ENCODE results near the gene ZSCAN5B. TPM values are rescaled to one million over a fixed set of nuclear protein-coding genes. Genes with fewer than 3 reads are reported as not detected.
"Not testable (repeated sequence)": the region's sequence is repeated elsewhere in the genome, so short reads cannot be mapped to it uniquely, and the experiment has no call there.

The ZSCAN5B gene
- total RNA-seq, 2 experiments from 2014 or later: not detected

DNA sequence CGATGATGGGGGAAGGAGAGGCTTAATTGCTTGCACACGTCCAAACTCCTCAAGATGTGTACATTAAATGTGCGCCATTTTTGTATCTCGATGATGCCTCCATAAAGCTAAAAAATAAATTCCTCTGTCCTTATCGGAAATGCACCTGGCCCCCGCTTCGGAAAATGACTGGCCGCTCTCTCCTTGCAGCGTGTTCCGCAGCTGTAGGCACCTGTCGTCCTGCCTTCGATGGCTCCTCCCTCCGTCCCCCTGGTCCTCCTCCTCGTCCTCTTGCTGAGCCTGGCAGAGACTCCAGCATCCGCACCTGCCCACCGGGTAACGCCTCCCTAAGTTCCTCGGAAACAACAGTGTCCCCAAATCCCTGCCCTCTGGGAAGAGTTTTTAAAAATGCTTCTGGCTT lies 20.7 kb downstream of the ZSCAN5B start:
- ChIA-PET POLR2A (no interaction called here), CTCF (no interaction called here)

- POLR2A ChIA-PET: not testable (repeated sequence)
- CTCF ChIA-PET: interaction anchor here (0.9 to 1.5 kb wide), 3 partner anchors 12 to 172 kb away, joined by 3 to 4 read pairs (median 3); no protein-coding TSS in a partner anchor
These were observed 21.3 kb downstream of the ZSCAN5B start for GRCh38 chr19:56176310-56176709.

DNA sequence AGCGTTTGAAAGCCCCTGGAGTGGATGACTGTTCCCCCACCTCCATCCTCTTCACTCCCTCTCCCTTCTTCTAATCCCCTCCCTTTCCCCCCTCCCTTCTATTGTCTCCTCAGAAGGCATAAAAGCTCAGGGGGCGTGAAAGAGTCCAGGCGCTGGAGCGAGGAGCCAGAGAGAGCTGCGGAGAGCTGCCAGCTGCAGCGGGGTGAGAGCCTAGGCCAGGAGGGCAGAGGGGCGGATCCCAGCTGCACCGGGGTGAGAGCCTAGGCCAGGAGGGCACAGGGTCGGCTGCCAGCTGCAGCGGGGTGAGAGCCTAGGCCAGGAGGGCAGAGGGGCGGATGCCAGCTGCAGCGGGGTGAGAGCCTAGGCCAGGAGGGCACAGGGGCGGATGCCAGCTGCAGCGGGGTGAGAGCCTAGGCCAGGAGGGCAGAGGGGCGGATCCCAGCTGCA lies 21.7 kb downstream of the ZSCAN5B start, which contains the start of gene GALP:
GALP (plus strand) TSS at position 148 of the 447 bp plus-strand sequence. CDS start 1,101 bp downstream, outside the sequence.
- CTCF ChIA-PET: interaction anchor here (0.9 to 1.5 kb wide), 3 partner anchors 12 to 173 kb away, joined by 3 to 4 read pairs (median 3); no protein-coding TSS in a partner anchor
- POLR2A ChIA-PET: not testable (repeated sequence)

GRCh38 chr19:56174550-56174949 lies 23.0 kb downstream of the ZSCAN5B start:
- ChIA-PET POLR2A (no interaction called here), CTCF (no interaction called here)

GRCh38 chr19:56174086-56174485 lies 23.5 kb downstream of the ZSCAN5B start:
- ChIA-PET CTCF (no interaction called here), POLR2A (no interaction called here)

- ChIA-PET POLR2A (no interaction called here), CTCF (interaction anchor here (0.7 kb wide), 1 partner anchor 15 kb away, joined by 3 read pairs; no protein-coding TSS in a partner anchor)
These were observed 27.3 kb downstream of the ZSCAN5B start for GRCh38 chr19:56170261-56170660.

- CTCF ChIA-PET: no interaction called here
- POLR2A ChIA-PET: no interaction called here
These were observed 30.5 kb downstream of the ZSCAN5B start for GRCh38 chr19:56167064-56167578.

GRCh38 chr19:56163097-56163496 lies 34.5 kb downstream of the ZSCAN5B start:
- CTCF ChIA-PET: interaction anchor here (0.7 kb wide), 1 partner anchor 1062 kb away, joined by 5 read pairs; no protein-coding TSS in a partner anchor
- POLR2A ChIA-PET: no interaction called here

DNA sequence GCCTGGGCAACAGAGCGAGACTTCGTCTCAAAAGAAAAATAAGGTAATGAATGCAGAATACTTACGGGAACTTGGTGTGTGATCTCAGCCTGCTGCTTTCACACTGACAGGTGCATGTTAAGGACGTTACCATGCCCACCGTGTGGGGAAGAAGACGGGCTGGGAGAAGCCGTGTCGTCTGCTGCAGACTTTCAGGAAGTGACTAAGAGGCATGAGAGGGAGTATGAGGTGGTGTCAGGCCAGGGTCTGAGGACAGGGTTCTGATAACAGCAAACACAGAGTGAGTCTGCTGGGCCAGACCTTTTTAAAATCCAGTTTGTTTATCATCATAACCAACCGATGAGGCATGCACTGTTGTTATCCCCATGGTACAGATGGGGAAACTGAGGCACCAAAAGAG lies 35.3 kb downstream of the ZSCAN5B start:
- ChIA-PET CTCF (interaction anchor here (0.9 kb wide), 1 partner anchor 57 kb away, joined by 3 read pairs; no protein-coding TSS in a partner anchor), POLR2A (interaction anchor here (0.7 kb wide), 1 partner anchor 469 kb away, joined by 4 read pairs; no protein-coding TSS in a partner anchor)

DNA sequence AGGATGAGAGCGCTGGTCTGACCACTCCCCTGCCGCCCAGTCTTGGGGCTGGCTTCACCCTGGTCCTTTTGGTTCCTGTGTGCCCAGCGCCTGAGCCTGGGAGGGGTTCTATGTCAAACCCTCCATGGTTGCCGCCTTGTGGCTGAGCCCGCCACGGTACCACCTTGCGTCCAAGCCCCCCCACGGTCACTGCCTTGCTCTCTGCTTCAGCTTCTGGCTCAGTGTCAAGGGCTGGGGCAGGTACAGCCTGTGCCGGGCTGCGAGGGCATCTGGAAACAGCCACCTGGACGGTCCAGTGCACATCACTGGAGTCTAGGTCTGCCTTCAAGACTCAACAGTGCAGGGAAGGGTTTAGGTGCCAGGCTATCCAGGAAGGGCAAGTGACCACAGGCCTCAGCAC lies 36.0 kb downstream of the ZSCAN5B start:
- ChIA-PET CTCF (no interaction called here), POLR2A (interaction anchor here (0.5 kb wide), 1 partner anchor 23 kb away, joined by 3 read pairs; no protein-coding TSS in a partner anchor)

DNA sequence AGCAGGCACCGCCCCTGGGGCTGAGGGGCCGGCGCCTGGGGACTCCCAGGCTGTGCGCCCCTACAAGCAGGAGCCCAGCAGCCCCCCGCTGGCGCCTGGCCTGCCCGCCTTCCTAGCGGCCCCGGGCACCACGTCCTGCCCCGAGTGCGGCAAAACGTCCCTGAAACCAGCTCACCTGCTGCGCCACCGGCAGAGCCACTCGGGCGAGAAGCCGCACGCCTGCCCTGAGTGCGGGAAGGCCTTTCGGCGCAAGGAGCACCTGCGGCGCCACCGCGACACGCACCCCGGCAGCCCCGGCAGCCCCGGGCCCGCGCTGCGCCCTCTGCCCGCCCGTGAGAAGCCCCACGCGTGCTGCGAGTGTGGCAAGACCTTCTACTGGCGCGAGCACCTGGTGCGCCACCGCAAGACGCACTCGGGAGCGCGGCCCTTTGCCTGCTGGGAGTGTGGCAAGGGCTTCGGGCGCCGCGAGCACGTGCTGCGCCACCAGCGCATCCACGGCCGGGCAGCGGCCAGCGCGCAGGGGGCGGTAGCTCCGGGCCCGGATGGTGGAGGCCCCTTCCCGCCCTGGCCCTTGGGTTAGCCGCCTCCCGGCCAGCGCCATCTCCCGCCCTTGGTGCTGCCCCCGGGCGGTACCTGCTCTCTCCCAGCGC lies 37.8 kb downstream of the ZSCAN5B start:
- CTCF ChIA-PET: no interaction called here
- POLR2A ChIA-PET: no interaction called here

- ChIA-PET CTCF (no interaction called here), POLR2A (no interaction called here)
These were observed 38.5 kb downstream of the ZSCAN5B start for GRCh38 chr19:56159009-56159559.

GRCh38 chr19:56158170-56158757 lies 39.3 kb downstream of the ZSCAN5B start:
- ChIA-PET CTCF (no interaction called here), POLR2A (no interaction called here)

DNA sequence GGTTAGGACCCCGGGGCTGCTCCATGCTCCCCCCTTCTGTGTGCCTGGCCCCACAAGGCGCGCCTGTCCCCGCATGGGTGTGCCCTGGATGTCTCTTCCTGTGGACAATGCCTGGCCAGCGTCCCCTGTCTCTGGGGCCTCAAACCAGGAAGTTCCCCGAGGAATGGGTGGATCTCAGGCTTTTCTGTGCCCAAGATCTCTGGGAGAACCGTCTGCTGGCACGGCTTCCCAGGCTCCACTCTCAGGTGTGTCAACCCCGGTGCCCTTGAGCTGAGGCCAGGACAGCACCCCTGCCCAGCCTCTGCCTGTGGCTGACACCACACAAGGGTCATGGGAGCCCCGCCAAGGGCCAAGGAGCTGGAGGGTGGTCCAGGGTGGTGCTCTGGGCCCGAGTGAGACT lies 40.8 kb downstream of the ZSCAN5B start:
- POLR2A ChIA-PET: no interaction called here
- CTCF ChIA-PET: no interaction called here

DNA sequence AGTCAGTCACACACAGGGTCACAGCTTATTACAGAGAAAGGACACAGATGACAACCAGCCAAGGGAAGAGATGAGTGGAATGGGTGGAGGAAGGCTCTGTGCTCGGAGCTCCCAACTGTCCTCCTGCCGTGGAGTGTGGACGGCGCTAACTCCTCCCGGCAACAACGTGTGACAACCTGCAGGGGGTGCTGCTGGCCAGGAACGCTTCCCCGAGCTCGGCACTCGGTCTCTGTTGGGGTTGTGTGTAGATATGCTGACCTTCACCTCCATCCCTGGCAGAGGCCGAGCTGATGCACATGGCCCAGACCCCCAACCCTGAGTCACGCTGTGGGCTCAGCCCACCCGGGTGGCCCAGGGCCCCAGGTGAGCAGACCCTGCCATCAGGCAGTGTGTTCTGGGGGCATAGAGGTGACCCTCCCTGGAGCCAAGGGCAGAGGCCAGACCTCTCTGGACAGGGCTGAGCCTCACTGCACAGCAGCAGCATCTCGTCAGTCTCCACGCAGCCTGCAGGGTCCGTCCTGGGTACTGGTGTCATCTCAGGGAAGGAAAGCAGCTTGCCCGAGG lies 42.4 kb downstream of the ZSCAN5B start:
- ChIA-PET CTCF (interaction anchor here (1.1 kb wide), 1 partner anchor 15 kb away, joined by 3 read pairs; no protein-coding TSS in a partner anchor), POLR2A (no interaction called here)

DNA sequence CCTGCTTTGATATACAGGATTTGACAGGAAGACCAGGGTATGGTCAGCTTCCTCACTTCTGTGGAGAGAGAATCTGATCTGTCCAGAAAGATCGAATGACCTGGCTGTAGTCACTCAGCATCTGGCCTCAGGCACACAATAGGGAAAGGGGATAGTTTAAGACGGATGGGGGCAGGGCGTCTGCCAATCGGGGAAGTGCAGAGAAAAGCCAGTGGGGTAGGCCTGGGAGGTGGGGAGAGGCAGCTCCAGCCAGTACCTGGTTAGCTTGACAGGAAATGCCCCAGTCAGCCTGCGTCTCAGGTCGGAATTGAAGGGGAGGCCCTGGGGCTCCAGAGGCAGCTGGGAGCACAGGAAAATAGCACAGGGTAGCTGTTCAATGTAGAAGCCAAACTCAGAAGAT lies 44.1 kb downstream of the ZSCAN5B start:
- ChIA-PET POLR2A (no interaction called here), CTCF (interaction anchor here (0.6 kb wide), 1 partner anchor 25 kb away, joined by 3 read pairs; no protein-coding TSS in a partner anchor)

DNA sequence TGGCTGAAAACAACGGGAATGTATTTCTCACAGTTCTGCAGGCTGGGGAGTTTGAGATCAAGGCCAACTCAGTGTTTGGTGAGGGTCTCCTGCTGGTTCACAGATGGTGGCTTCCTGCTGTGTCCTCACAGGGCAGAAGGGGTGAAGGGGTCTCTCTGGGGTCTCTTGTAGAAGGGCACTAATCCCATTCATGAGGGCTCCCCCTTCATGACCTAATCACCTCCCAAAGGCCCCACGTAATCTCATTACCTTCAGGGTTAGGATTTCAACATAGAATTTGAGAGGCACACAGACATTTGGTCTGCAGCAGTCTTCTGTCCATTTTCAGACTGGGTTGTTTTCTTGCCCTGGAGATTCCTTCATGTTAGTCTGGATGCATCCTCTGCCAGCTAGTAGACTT lies 44.9 kb downstream of the ZSCAN5B start:
- CTCF ChIA-PET: no interaction called here

GRCh38 chr19:56150358-56150757 lies 47.2 kb downstream of the ZSCAN5B start:
- ChIA-PET POLR2A (no interaction called here), CTCF (no interaction called here)

More for the DNA sequence above, 44.9 kb downstream of the ZSCAN5B start:
- POLR2A ChIA-PET: no interaction called here

DNA sequence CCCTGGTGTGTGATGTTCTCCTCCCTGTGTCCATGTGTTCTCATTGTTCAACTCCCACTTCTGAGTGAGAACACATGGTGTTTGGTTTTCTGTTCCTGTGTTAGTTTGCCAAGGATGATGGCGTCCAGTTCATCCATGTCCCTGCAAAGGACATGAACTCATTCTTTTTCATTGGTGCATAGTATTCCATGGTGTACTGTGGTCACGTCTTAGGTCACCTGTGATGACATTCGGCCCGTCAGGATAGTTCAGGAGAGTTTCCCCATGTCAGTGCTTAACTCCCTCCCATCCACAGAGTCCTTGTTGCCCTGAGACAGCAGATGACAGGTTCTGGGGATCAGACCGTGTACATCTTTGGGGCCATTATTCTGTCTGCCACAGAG lies 47.9 kb downstream of the ZSCAN5B start:
- POLR2A ChIA-PET: no interaction called here
- CTCF ChIA-PET: no interaction called here

GRCh38 chr19:56148955-56149655 lies 48.5 kb downstream of the ZSCAN5B start:
- POLR2A ChIA-PET: not testable (repeated sequence)
- CTCF ChIA-PET: interaction anchor here (2.0 kb wide), 1 partner anchor 72 kb away, joined by 4 read pairs; no protein-coding TSS in a partner anchor

Data from activated CD8-positive, alpha-beta memory T cell treated with anti-CD3 and anti-CD28 coated beads for 36 hours (primary cell).